GM13977 (cell line): ENCODE measurements around the gene GLB1L2.

Source experiments
- DNase-seq: peaks from one replicate; pipeline ENCODE4 v3.0.0; 2012; ENCODE audit warnings: low spot score
- CTCF ChIP-seq: IDR thresholded peaks from 2 replicates; pipeline ENCODE4 v1.5.1; 2012; ENCODE audit warnings: mild to moderate bottlenecking, control low read depth; ENCODE audit not compliant: insufficient read depth; ENCODE audit errors: extremely low read depth, missing control alignments
- in situ Hi-C: fragments of 300-500 bp; cut with MboI; formaldehyde crosslinking; loops from one replicate; pipeline ENCODE4 v1.12.0; 2022; ENCODE audit warnings: low sequenced_read_pairs, low pct_unique_long_range_greater_than_20kb, mixed read lengths, inconsistent platforms; ENCODE audit not compliant: unreplicated experiment

GLB1L2 gene

DNA sequence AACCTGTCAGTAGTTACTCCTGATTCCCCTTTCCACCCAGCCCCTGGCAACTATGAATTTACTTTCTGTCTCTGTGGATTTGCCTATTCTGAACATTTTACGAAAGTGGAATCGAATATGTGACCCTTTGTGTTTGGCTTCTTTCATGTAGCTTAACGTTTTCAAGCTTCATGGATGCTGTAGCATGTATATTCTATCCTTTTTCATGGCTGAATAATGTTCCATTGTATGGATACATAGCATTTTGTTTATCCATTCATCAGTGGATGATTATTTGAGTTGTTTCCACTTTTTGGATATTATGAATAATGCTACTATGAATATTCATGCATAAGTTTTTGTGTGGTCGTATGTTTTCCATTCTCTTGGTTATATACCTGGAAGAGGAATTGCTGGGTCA lies 9.2 kb upstream of the GLB1L2 start:
- no peak for TF ChIP-seq CTCF
- in situ Hi-C loops, result no loop called here
- DNase-seq, result no peak

DNA sequence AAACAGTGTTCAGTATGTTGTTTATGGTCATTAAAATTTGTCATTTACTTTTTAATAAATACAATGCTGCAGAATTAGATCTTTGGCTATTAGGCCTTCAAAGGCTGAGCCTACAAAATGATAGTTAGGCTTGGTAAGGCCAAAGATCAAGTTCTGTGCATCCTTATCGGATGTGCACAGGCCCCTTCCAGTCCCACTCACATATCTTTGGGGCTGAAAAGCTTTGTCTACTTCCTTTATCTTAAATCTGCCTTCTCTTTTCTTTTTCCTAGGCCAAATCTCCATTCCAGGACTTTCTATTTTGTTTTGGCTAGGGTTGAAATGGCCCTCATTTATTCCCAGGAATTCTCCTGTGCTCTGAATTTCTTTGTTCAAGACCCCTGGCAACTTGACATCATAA lies 3.4 kb upstream of the GLB1L2 start:
- TF ChIP-seq CTCF, result no peak
- no peak for DNase-seq
- in situ Hi-C loops, result no loop called here

GRCh38 chr11:134330611-134331353 lies 1.0 kb upstream of the GLB1L2 start:
- in situ Hi-C loops, result no loop called here
- TF ChIP-seq CTCF, result no peak

DNA sequence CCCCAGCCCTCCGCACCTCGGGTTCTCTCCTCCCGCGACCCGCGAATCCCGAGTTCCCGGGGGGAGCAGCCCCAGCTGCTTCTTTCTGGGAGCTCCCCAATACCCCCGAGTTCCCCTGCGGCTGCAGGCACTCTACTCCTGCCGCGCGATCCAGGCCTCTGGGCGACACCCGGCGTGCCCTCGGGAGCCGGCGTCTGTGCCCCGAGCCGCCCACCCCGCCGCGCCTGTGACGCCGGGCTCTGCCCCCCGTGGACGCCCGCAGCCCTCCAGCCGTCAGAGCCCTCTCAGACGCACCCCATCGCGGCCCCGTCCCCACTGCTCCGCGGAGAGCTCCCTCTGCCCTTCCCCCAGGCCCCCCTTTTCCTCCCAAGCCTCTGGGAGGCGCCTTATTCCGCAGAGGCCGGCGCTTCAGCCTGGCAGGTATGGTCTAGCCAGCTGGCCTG lies 422 bp downstream of the GLB1L2 start:
- in situ Hi-C loops, result no loop called here
- no peak for DNase-seq
- TF ChIP-seq CTCF, result peak; percentile 30

More at GRCh38 chr11:134330611-134331353, 1.0 kb upstream of the GLB1L2 start:
- no peak for DNase-seq

DNA sequence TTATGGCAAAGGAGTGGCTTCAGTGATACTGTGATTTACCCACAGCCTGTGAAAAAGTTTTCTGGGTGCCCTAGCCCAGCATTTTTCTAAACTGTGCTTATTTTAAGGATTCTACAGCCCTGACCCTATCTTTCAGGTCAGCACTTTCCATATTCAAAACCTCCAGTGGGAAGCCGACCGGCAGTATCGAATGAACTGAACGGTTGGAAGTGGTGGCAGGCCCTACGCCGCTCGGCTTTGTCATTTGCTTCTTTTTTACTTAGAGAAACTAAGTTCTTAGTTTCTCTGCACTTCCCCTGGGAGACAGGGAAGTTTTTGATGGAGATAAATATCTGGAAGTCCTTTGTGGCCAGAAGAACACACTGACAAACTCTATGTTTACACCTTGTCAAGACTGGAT lies 994 bp downstream of the GLB1L2 start:
- in situ Hi-C loops, result no loop called here
- TF ChIP-seq CTCF, result no peak
- no peak for DNase-seq

- in situ Hi-C loops, result no loop called here
- TF ChIP-seq CTCF, result no peak
- DNase-seq, result no peak
Observed at GRCh38 chr11:134333312-134333711, 1.5 kb downstream of the GLB1L2 start.
